NCI-H2107 treated with DMSO at 0.1 percent for 48 hours (cell line): ENCODE results near the gene GGA3.
"Not testable (repeated sequence)": the region's sequence is repeated elsewhere in the genome, so short reads cannot be mapped to it uniquely, and the experiment has no call there.

Experiments
- DNase-seq: peaks from one replicate; lab custom pipeline; 2025; ENCODE audit not compliant: unreplicated experiment; lab: John Stamatoyannopoulos, UW

Gene GGA3

GRCh38 chr17:75225016-75225415 is 36.4 kb downstream of the GGA3 start:
- DNase-seq, result no peak

GRCh38 chr17:75219815-75220214 is 41.6 kb downstream of the GGA3 start:
- no peak for DNase-seq

- DNase-seq, result no peak
Measured at GRCh38 chr17:75218131-75218530, 43.3 kb downstream of the GGA3 start.

GRCh38 chr17:75209061-75209460 is 52.3 kb downstream of the GGA3 start:
- no peak for DNase-seq

GRCh38 chr17:75208161-75208560 is 53.2 kb downstream of the GGA3 start:
- no peak for DNase-seq

GRCh38 chr17:75207760-75208159 is 53.6 kb downstream of the GGA3 start:
- DNase-seq, result no peak

GRCh38 chr17:75207050-75207407 is 54.4 kb downstream of the GGA3 start:
- not testable (repeated sequence) for DNase-seq

- no peak for DNase-seq
Measured at GRCh38 chr17:75205793-75206163, 55.6 kb downstream of the GGA3 start.

GRCh38 chr17:75205037-75205792 is 56.2 kb downstream of the GGA3 start, which contains the start of gene NUP85:
TSS of gene NUP85 (plus strand) at chr17:75205679. CDS start at chr17:75205762, 83 bp downstream.
- peak; percentile 85 for DNase-seq

GRCh38 chr17:75199886-75200618 is 61.4 kb downstream of the GGA3 start:
- no peak for DNase-seq

- no peak for DNase-seq
Measured at GRCh38 chr17:75194879-75195278, 66.5 kb downstream of the GGA3 start.

GRCh38 chr17:75191584-75191983 is 69.8 kb downstream of the GGA3 start:
- no peak for DNase-seq

GRCh38 chr17:75188614-75189013 is 72.8 kb downstream of the GGA3 start:
- no peak for DNase-seq
